HAP-1 (cell line): ENCODE measurements around the gene BTRC.

Source experiments
- DNase-seq, 2 experiments: peaks; one replicate each; pipeline ENCODE4 v3.0.0-alpha.2; 2016 to 2020; ENCODE audit warnings: low spot score in 2 of 2
- H3K27me3 ChIP-seq: fragments of 250-450 bp; sonication (Bioruptor Pico); 2 replicates; pipeline ENCODE4 v1.5.1; 2020; ENCODE audit warnings: low read depth, mild to moderate bottlenecking, moderate library complexity
- H3K36me3 ChIP-seq: fragments of 250-450 bp; sonication (Bioruptor Pico); replicated peaks from 2 replicates; pipeline ENCODE4 v1.5.1; 2020; ENCODE audit warnings: mild to moderate bottlenecking
- H3K4me1 ChIP-seq: fragments of 250-450 bp; sonication (Bioruptor Pico); 2 replicates; pipeline ENCODE4 v1.5.1; 2020; ENCODE audit warnings: mild to moderate bottlenecking
- H3K4me3 ChIP-seq: fragments of 250-450 bp; sonication (Bioruptor Pico); 2 replicates; pipeline ENCODE4 v1.5.1; 2020; ENCODE audit warnings: mild to moderate bottlenecking, moderate library complexity
- H3K9me3 ChIP-seq: fragments of 250-450 bp; sonication (Bioruptor Pico); 2 replicates; pipeline ENCODE4 v1.5.1; 2020; ENCODE audit warnings: mild to moderate bottlenecking, moderate library complexity
- in situ Hi-C: fragments of 300-500 bp; cut with MboI; formaldehyde crosslinking; loops from 3 replicates; pipeline ENCODE4 v1.14.3; 2020; ENCODE audit warnings: low sequenced_read_pairs, inconsistent platforms, mixed read lengths

The BTRC gene

GRCh38 chr10:101493249-101493648 is 139.3 kb downstream of the BTRC start:
- no peaks in the 10 kb centered on the region for H3K36me3 ChIP-seq
- no peaks in the 10 kb centered on the region for H3K9me3 ChIP-seq
- H3K4me3 ChIP-seq, result no peak overlapping the region
- in situ Hi-C loops, result no loop called here
- peaks cover 55% of the 10 kb centered on the region for H3K4me1 ChIP-seq
- DNase-seq, result peak; percentile 52 to 70
- no peaks in the 10 kb centered on the region for H3K27me3 ChIP-seq

- Histone ChIP-seq H3K9me3 (no peaks in the 10 kb centered on the region), H3K4me3 (no peak overlapping the region), H3K4me1 (peaks cover 51% of the 10 kb centered on the region), H3K36me3 (no peaks in the 10 kb centered on the region), H3K27me3 (no peaks in the 10 kb centered on the region)
- peak; percentile 29 to 86 for DNase-seq
- in situ Hi-C loops, result no loop called here
Observed at GRCh38 chr10:101493782-101494281, 139.9 kb downstream of the BTRC start.

GRCh38 chr10:101494650-101495049 is 140.7 kb downstream of the BTRC start:
- no peak for DNase-seq
- Histone ChIP-seq H3K9me3 (no peaks in the 10 kb centered on the region), H3K4me3 (no peak overlapping the region), H3K4me1 (peaks cover 44% of the 10 kb centered on the region), H3K36me3 (no peaks in the 10 kb centered on the region), H3K27me3 (no peaks in the 10 kb centered on the region)
- in situ Hi-C loops, result no loop called here

GRCh38 chr10:101495324-101495925 is 141.5 kb downstream of the BTRC start:
- H3K4me1 ChIP-seq, result peaks cover 36% of the 10 kb centered on the region
- no peaks in the 10 kb centered on the region for H3K27me3 ChIP-seq
- peak; percentile 10 to 61 for DNase-seq
- in situ Hi-C loops, result no loop called here
- no peaks in the 10 kb centered on the region for H3K9me3 ChIP-seq
- H3K36me3 ChIP-seq, result no peaks in the 10 kb centered on the region
- no peak overlapping the region for H3K4me3 ChIP-seq

- in situ Hi-C loops, result no loop called here
- DNase-seq, result no peak
Observed at GRCh38 chr10:101504438-101504837, 150.5 kb downstream of the BTRC start.

GRCh38 chr10:101506829-101507661 is 153.1 kb downstream of the BTRC start:
- in situ Hi-C loops, result no loop called here
- Histone ChIP-seq H3K4me3 (no peak overlapping the region), H3K27me3 (no peaks in the 10 kb centered on the region), H3K4me1 (no peaks in the 10 kb centered on the region), H3K9me3 (no peaks in the 10 kb centered on the region), H3K36me3 (no peaks in the 10 kb centered on the region)
- no peak for DNase-seq

More at GRCh38 chr10:101504438-101504837, 150.5 kb downstream of the BTRC start:
- no peaks in the 10 kb centered on the region for H3K4me1 ChIP-seq
- H3K27me3 ChIP-seq, result no peaks in the 10 kb centered on the region
- H3K36me3 ChIP-seq, result no peaks in the 10 kb centered on the region
- H3K4me3 ChIP-seq, result no peak overlapping the region
- no peaks in the 10 kb centered on the region for H3K9me3 ChIP-seq

GRCh38 chr10:101507828-101508227 is 153.9 kb downstream of the BTRC start:
- Histone ChIP-seq H3K27me3 (no peaks in the 10 kb centered on the region), H3K4me1 (no peaks in the 10 kb centered on the region), H3K36me3 (no peaks in the 10 kb centered on the region), H3K4me3 (no peak overlapping the region), H3K9me3 (no peaks in the 10 kb centered on the region)
- in situ Hi-C loops, result no loop called here
- no peak for DNase-seq

- no peak overlapping the region for H3K4me3 ChIP-seq
- H3K9me3 ChIP-seq, result no peaks in the 10 kb centered on the region
- DNase-seq, result no peak
Observed at GRCh38 chr10:101511938-101512337, 158.0 kb downstream of the BTRC start.

GRCh38 chr10:101512738-101513137 is 158.8 kb downstream of the BTRC start:
- Histone ChIP-seq H3K9me3 (no peaks in the 10 kb centered on the region), H3K36me3 (no peaks in the 10 kb centered on the region), H3K4me1 (no peaks in the 10 kb centered on the region), H3K4me3 (no peak overlapping the region), H3K27me3 (no peaks in the 10 kb centered on the region)
- in situ Hi-C loops, result no loop called here
- DNase-seq, result no peak

More at GRCh38 chr10:101511938-101512337, 158.0 kb downstream of the BTRC start:
- Histone ChIP-seq H3K27me3 (no peaks in the 10 kb centered on the region), H3K36me3 (no peaks in the 10 kb centered on the region), H3K4me1 (no peaks in the 10 kb centered on the region)
- in situ Hi-C loops, result no loop called here

- in situ Hi-C loops, result no loop called here
Observed at GRCh38 chr10:101513733-101514132, 159.8 kb downstream of the BTRC start.

GRCh38 chr10:101525848-101526247 is 171.9 kb downstream of the BTRC start:
- peaks cover 12% of the 10 kb centered on the region for H3K4me1 ChIP-seq
- H3K27me3 ChIP-seq, result no peaks in the 10 kb centered on the region
- no peaks in the 10 kb centered on the region for H3K9me3 ChIP-seq
- no peaks in the 10 kb centered on the region; the same call in 1 of the 2 replicates for H3K36me3 ChIP-seq
- DNase-seq, result no peak
- in situ Hi-C loops, result no loop called here
- H3K4me3 ChIP-seq, result no peak overlapping the region

More at GRCh38 chr10:101513733-101514132, 159.8 kb downstream of the BTRC start:
- no peaks in the 10 kb centered on the region for H3K36me3 ChIP-seq
- H3K27me3 ChIP-seq, result no peaks in the 10 kb centered on the region
- no peaks in the 10 kb centered on the region for H3K4me1 ChIP-seq
- H3K9me3 ChIP-seq, result no peaks in the 10 kb centered on the region
- no peak overlapping the region for H3K4me3 ChIP-seq
- DNase-seq, result no peak

GRCh38 chr10:101529207-101529606 is 175.2 kb downstream of the BTRC start:
- H3K36me3 ChIP-seq, result no peaks in the 10 kb centered on the region
- peaks cover 12% of the 10 kb centered on the region for H3K4me1 ChIP-seq
- in situ Hi-C loops, result no loop called here
- no peaks in the 10 kb centered on the region for H3K27me3 ChIP-seq
- no peaks in the 10 kb centered on the region for H3K9me3 ChIP-seq
- H3K4me3 ChIP-seq, result no peak overlapping the region
- DNase-seq, result peak in 1 of 2 experiments; percentile 11

GRCh38 chr10:101529725-101530553 is 176.0 kb downstream of the BTRC start:
- no peak for DNase-seq
- Histone ChIP-seq H3K36me3 (no peaks in the 10 kb centered on the region), H3K9me3 (no peaks in the 10 kb centered on the region), H3K4me3 (no peak overlapping the region), H3K27me3 (no peaks in the 10 kb centered on the region), H3K4me1 (peaks cover 13% of the 10 kb centered on the region)
- in situ Hi-C loops, result no loop called here
